ENCODE data around the gene CNTNAP3. TPM values are rescaled to one million over a fixed set of nuclear protein-coding genes. Genes with fewer than 3 reads are reported as not detected.
"Not testable (repeated sequence)": the region's sequence is repeated elsewhere in the genome, so short reads cannot be mapped to it uniquely, and the experiment has no call there.

Gene CNTNAP3
- total RNA-seq, 4 donors from 2014 or later, result 7.9 to 11.5 (median 9.3) TPM

- H3K9me3 ChIP-seq; H3K4me1 ChIP-seq; H3K27me3 ChIP-seq; intact Hi-C loops (cut with DNase I); H3K27ac ChIP-seq; H3K4me3 ChIP-seq (replicated peaks in 1 of 3); H3K36me3 ChIP-seq: not testable (repeated sequence)
- peak; percentile 26 to 29 for DNase-seq
- TF ChIP-seq CTCF (IDR thresholded peaks at IDR 0.05), result peak in 1 of 6 experiments; percentile 46
- 6 to 15% methylated on average over 25 to 35 of the region's 49 CpGs for WGBS, 2 donors
Observed at GRCh38 chr9:39078621-39079256, 209.2 kb downstream of the CNTNAP3 start.

- WGBS, 2 donors, result 75 to 89% methylated on average over 6 to 8 of the region's 8 CpGs
- intact Hi-C loops (cut with DNase I); H3K9me3 ChIP-seq; H3K4me3 ChIP-seq (replicated peaks in 1 of 3); H3K4me1 ChIP-seq; H3K36me3 ChIP-seq; H3K27me3 ChIP-seq; H3K27ac ChIP-seq; DNase-seq: not testable (repeated sequence)
Observed at GRCh38 chr9:39073537-39073936, 214.4 kb downstream of the CNTNAP3 start.

- intact Hi-C loops (cut with DNase I); H3K4me3 ChIP-seq (replicated peaks in 1 of 3); DNase-seq; H3K36me3 ChIP-seq; H3K4me1 ChIP-seq; H3K9me3 ChIP-seq; H3K27ac ChIP-seq; H3K27me3 ChIP-seq: not testable (repeated sequence)
- 87 to 88% methylated on average over 5 of the region's 5 CpGs for WGBS, 2 donors
Observed at GRCh38 chr9:39067683-39068082, 220.3 kb downstream of the CNTNAP3 start.

GRCh38 chr9:39062966-39063365 lies 225.0 kb downstream of the CNTNAP3 start:
- H3K27me3 ChIP-seq; H3K9me3 ChIP-seq; H3K4me1 ChIP-seq; H3K4me3 ChIP-seq (replicated peaks in 1 of 3); H3K36me3 ChIP-seq; H3K27ac ChIP-seq; DNase-seq; intact Hi-C loops (cut with DNase I): not testable (repeated sequence)
- 91% methylated on average over 4 to 5 of the region's 5 CpGs for WGBS, 2 donors

GRCh38 chr9:39054453-39054852 lies 233.5 kb downstream of the CNTNAP3 start:
- H3K27ac ChIP-seq; intact Hi-C loops (cut with DNase I); H3K9me3 ChIP-seq; H3K4me3 ChIP-seq (replicated peaks in 1 of 3); H3K27me3 ChIP-seq; H3K36me3 ChIP-seq; H3K4me1 ChIP-seq; DNase-seq: not testable (repeated sequence)
- WGBS, 2 donors, result 87 to 91% methylated on average over 8 of the region's 8 CpGs

GRCh38 chr9:39046833-39047232 lies 241.1 kb downstream of the CNTNAP3 start:
- H3K27ac ChIP-seq; H3K27me3 ChIP-seq; H3K36me3 ChIP-seq; H3K9me3 ChIP-seq; intact Hi-C loops (cut with DNase I); DNase-seq; H3K4me1 ChIP-seq; H3K4me3 ChIP-seq (replicated peaks in 1 of 3): not testable (repeated sequence)
- 55 to 58% methylated on average over 3 of the region's 3 CpGs for WGBS, 2 donors

- H3K27me3 ChIP-seq; intact Hi-C loops (cut with DNase I); DNase-seq; H3K27ac ChIP-seq; H3K4me1 ChIP-seq; H3K9me3 ChIP-seq; H3K36me3 ChIP-seq; H3K4me3 ChIP-seq (replicated peaks in 1 of 3): not testable (repeated sequence)
- WGBS, 2 donors, result 91 to 93% methylated on average over 26 to 27 of the region's 27 CpGs
Observed at GRCh38 chr9:39042352-39042803, 245.6 kb downstream of the CNTNAP3 start.

- H3K27ac ChIP-seq; H3K4me3 ChIP-seq (replicated peaks in 1 of 3); H3K4me1 ChIP-seq; intact Hi-C loops (cut with DNase I); H3K27me3 ChIP-seq; H3K36me3 ChIP-seq; H3K9me3 ChIP-seq; DNase-seq: not testable (repeated sequence)
- 87 to 94% methylated on average over 10 of the region's 10 CpGs for WGBS, 2 donors
Observed at GRCh38 chr9:39041774-39042173, 246.2 kb downstream of the CNTNAP3 start.

- H3K27ac ChIP-seq; H3K9me3 ChIP-seq; H3K4me1 ChIP-seq; H3K4me3 ChIP-seq (replicated peaks in 1 of 3); H3K36me3 ChIP-seq; H3K27me3 ChIP-seq; intact Hi-C loops (cut with DNase I); DNase-seq: not testable (repeated sequence)
- 53 to 68% methylated on average over 2 of the region's 2 CpGs for WGBS, 2 donors
Observed at GRCh38 chr9:39039148-39039547, 248.8 kb downstream of the CNTNAP3 start.

- H3K27ac ChIP-seq; DNase-seq; intact Hi-C loops (cut with DNase I); H3K27me3 ChIP-seq; H3K4me3 ChIP-seq (replicated peaks in 1 of 3); H3K4me1 ChIP-seq; H3K9me3 ChIP-seq; H3K36me3 ChIP-seq: not testable (repeated sequence)
- 83 to 86% methylated on average over 1 of the region's 1 CpG for WGBS, 2 donors
Observed at GRCh38 chr9:39038221-39038620, 249.7 kb downstream of the CNTNAP3 start.

GRCh38 chr9:39033849-39034248 lies 254.1 kb downstream of the CNTNAP3 start:
- intact Hi-C loops (cut with DNase I); DNase-seq; H3K4me3 ChIP-seq (replicated peaks in 1 of 3); H3K27me3 ChIP-seq; H3K9me3 ChIP-seq; H3K36me3 ChIP-seq; H3K4me1 ChIP-seq; H3K27ac ChIP-seq: not testable (repeated sequence)
- WGBS, 2 donors, result 80 to 82% methylated on average over 2 of the region's 2 CpGs

- WGBS, 2 donors, result 69 to 71% methylated on average over 9 of the region's 11 CpGs
- H3K4me1 ChIP-seq; intact Hi-C loops (cut with DNase I): not testable (repeated sequence)
Observed at GRCh38 chr9:39030204-39031019, 257.6 kb downstream of the CNTNAP3 start.

More at GRCh38 chr9:39030204-39031019, 257.6 kb downstream of the CNTNAP3 start:
- H3K4me3 ChIP-seq (replicated peaks in 1 of 3); H3K36me3 ChIP-seq; H3K27ac ChIP-seq; H3K27me3 ChIP-seq; DNase-seq; H3K9me3 ChIP-seq: not testable (repeated sequence)

All from thyroid gland (tissue), 4 donors.